GM21367 (cell line): ENCODE data around the gene PDIK1L.

Source experiments
- ATAC-seq: cut with Tn5 transposase; IDR thresholded peaks from one replicate; pipeline ENCODE4 v1.9.1; 2021; ENCODE audit not compliant: unreplicated experiment

PDIK1L gene

GRCh38 chr1:26111530-26112406 is at the start of gene PDIK1L:
Gene PDIK1L, plus strand, starts transcription at chr1:26111824. Its CDS starts 2,485 bp downstream, at chr1:26114309.
- ATAC-seq: peak; percentile 54

- ATAC-seq: no peak
Measured at GRCh38 chr1:26064553-26064952, 47.1 kb upstream of the PDIK1L start.

DNA sequence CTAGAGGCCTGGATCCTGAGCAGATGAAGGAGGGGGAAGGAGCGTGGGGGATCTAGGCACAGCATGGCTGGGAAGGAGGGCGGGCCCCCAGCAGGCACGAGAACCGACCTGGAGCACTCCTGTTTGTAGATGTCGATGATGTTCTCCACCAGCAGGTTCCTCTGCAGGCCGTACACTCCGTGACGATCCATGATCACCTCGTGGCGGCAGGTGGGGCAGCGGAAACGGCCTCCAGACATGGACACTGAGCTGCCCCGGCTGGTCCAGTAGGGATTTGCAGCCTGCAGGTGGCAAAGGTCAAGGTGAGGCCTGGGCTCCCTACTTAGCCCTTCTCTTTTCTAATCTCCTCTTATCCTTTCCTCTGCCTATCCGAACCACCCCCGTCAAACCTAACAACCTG is 45.5 kb upstream of the PDIK1L start:
- ATAC-seq: no peak

DNA sequence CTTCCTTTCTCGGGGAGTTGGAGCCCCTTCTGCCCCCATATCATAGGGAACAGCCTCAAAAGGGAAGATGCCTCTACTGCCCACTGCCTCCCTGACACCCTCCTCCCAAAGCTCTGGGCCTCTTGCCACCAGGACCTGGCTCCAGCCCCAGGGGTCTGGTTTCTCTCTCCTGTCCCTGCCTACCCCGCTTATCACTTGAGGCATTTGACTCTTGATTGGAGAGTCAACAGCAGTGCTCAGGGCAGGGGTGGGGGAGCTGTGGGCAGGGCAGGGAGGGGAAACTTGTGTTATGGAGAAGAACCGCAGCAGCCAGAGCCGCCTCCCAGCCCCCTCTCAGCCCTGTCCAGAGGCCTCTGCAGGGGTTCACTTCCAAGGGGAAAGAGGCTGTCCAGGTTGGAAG is 44.8 kb upstream of the PDIK1L start:
- no peak for ATAC-seq

DNA sequence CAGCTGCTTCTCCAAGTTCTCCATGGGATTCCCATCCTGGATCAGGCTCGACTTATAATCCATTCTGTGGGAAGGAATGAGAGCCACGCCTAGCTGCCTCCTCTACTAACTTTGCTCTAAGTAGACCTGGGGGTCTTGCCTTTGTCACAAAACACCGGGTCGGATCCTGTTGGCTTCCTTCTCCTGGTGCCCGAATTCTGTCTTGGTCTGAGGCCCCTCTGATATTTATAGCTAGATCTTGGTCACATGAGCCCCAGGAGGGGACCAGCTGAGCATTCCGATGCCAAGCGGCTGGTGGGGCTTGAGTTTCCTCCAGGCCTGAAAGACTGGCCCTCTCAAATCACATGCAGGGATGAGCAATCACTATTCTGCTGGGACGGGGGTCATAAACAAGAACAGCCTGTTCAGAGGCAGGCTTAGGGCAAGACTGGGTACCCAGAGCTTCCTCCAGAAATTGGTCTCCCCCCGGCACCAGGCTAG is 44.2 kb upstream of the PDIK1L start, which contains the start of gene TRIM63:
TRIM63 (minus strand) TSS at position 199 of the 480 bp plus-strand sequence; CDS start at position 63, 136 bp downstream.
- ATAC-seq: no peak

DNA sequence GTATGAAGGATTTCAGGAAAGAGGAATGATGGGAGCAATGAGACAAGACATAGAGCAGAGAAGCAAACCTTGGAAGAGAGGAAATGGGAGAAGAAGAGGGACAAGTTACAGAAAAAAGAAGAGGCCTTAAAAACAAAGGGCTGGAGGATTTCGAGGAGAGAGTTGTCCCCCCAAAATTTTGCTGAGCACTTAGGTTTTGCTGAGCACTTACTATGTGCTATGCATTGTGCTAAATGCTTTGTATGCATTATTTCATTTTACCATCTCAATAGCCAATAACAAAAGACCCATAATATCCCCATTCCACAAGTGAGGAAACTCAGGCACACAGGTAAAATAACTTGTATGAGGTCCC is 41.7 kb upstream of the PDIK1L start:
- ATAC-seq: no peak

DNA sequence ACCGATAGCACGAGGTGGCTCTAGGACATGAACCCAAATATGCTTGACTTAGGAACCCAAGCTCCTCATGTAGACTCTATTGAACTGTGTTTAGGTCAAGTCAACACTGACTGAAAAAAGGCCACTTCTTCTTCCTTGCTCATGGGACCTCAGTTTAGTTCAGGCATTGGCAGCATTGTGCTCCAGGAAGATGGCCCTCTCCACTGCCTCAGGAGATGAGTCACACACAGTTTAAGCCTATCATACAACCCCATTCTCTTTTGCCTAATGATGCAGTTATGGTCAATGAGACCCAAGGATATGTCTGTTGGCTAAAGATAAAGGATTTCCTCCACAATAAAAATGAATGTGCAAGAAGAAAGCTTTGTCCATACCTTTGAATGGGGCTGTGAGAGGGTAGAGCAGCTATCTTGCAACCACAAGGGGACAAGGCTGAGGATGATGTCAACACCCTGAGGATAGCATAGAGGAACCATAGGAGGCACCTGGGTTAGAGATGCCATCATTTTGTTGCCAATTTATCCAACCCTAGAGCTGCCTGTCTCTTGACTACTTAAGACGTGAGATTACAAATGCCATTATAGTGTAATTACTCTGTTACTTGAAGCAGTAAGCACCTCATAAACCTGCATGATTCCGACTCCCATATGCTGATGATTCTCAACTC is 41.2 kb upstream of the PDIK1L start:
- no peak for ATAC-seq

GRCh38 chr1:26070963-26071342 is 40.7 kb upstream of the PDIK1L start:
- no peak for ATAC-seq

DNA sequence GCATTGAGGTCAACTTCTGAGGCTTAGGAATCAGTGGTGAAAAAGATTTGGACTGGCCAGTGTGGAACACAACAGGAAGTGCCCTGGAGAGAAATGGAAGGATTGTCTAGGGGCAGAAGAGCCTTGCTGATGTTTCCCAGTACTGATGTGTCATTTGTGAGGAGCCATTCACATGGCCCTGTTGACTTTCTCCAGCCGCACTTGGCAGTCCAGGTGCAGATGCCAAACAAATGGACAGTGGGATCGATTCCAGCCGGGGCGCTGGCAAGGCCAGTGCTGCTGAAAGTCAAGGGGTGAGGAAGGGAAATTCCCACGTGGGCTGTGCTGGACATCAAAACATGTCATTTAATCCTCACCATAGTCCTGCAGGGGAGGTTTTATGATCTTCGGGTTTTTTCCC is 39.3 kb upstream of the PDIK1L start:
- ATAC-seq: no peak

- ATAC-seq: no peak
Measured at GRCh38 chr1:26075421-26076144, 36.0 kb upstream of the PDIK1L start.

DNA sequence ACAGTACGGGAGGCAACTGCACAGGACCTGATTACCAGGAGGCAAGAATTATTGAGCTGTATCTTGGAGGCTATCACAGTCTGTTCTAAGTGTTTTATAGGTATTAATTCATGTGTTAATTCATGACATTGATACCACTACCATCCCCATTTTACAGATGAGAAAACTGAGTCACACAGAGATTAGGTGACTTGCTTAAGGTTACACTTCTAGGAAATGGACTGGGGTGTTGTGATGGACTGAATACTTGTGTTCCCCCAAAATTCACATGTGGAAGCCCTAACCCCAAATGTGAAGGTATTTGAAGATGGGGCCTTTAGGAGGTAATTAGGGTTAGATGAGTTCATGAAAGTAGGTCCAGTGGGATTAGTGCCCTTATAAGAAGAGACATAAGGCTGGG is 34.1 kb upstream of the PDIK1L start:
- ATAC-seq: no peak

DNA sequence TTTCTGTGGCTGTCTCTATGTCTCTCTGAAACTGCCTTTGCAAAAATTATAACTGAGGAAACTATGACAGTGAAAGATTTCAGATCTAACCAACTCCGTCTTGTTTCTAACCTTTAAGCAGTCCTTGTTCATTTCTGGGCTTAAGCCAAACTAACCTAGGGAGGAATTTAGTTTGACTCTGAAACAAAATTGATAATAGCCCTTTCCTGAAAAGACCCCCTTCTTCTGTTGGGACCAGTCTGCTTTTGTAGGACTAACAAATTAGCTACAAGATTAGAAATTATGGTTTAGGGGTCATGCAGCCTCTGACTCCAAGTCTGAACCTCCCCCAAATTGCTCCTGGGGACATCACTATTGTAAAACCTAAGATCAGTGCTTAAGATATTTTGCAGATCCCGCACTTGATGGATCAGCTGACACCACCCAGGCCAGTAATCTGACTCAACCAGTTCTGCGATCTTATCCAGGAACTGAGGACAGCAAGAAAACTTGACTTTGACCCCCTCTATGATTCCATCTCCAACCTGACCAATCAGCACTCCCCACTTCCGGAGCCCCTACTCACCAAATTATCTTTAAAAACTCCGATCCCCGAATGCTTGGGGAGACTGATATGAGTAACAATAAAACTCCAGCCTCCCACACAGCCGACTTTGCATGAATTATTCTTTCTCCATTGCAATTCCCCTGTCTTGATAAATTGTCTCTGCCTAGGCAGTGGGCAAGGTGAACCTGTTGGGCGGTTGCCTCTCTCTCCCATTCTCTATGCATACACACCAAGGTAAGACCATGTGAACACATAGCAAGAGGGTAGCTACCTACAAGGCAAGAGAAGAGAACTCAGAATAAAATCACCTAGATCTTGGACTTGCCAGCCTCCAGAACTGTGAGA is 33.1 kb upstream of the PDIK1L start:
- ATAC-seq: no peak

GRCh38 chr1:26079178-26079563 is 32.5 kb upstream of the PDIK1L start:
- no peak for ATAC-seq

- no peak for ATAC-seq
Measured at GRCh38 chr1:26079960-26080814, 31.4 kb upstream of the PDIK1L start.

DNA sequence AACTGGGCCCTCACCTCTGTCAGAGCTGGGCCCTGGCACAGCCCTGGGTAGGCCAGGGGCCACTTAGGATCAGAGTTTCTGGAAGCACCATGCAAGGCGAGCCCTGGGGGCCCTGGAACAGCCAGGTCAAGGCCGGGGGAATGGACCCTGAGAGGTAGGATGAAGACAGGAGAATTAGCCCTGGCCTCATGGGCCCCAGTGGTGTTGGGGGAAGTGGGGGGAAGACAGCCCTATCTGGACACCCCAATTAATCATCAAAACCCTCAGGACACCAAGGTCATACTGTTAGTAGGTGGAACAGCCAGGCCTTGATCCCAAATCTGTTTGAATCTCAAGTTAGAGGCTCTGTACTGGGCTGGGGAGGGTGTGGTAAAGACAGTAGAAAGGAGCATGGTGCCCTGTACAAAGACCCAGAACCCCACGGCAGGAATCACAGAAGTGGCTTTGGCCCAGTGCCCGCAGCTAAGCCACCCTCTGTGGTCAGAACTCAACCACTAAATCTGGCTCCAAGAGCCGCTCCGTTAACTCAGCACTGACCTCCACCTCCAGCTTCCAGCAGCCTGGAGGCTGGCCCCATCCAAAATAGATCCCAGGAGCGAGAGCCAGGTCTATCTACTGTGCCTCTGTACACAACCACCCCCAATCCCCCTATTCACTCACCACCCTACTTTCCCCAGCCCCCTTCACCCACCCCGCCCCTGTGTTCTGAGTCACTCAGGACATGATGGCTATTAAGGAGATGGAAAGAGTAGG is 30.2 kb upstream of the PDIK1L start:
- no peak for ATAC-seq

DNA sequence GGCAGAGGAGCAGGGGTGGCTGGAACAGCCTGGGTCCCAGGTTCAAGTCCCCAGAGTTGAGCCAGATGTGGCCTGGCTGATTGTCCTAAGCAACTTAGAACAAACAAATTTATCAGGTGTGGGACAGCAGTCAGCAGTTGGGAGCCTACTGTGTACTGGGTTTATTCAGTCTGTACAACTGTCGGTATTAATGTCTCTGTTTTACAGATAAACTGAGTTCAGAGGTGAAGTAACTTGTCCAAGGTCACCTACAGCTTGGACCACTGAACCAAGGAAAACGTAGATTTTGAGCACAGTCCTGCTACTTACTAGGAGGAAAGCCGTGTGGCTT is 29.6 kb upstream of the PDIK1L start:
- ATAC-seq: no peak

DNA sequence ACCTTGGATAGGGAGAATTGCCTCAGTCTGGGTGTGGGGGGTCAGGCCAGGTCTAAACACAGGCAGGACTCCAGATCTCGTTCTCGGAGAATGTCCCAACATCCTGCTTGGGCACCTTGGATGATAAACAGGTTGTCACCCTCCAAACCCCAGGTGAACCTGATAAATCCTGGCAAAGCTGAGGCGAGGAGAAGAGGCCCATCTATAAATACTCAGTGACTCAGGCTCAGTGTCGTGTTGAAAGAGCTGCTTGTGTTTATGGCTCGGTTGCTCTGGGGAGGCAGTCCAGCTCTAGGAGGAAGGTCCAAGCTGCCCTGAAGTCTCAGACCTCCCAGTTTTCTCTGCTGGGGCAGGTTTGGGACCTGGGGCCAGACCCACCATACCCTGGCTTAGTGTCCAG is 28.4 kb upstream of the PDIK1L start:
- ATAC-seq: no peak

GRCh38 chr1:26084091-26084561 is 27.5 kb upstream of the PDIK1L start:
- ATAC-seq: no peak

DNA sequence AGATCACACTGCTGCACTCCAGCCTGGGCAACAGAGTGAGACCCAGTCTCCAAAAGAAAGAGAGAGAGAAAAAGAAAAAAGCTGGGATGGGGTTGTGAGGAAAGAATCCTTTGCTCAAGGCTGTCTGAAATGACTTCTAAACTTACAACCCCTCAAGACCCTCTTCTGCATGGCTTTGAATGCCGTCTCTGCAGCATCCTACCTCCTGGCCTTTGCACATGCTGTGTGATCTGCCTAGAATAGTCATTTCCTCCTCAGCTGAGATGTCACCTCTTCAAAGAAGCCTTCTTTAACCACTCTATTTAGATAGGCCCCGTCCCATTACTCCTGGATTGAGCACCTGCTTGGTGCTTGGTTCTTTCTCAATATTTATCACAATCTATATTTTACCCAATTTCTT is 26.8 kb upstream of the PDIK1L start:
- no peak for ATAC-seq
